Type B pancreatic cell (in vitro differentiated cells): Measurements from ENCODE around the gene DHX15. TPM values are rescaled to one million over a fixed set of nuclear protein-coding genes. Genes with fewer than 3 reads are reported as not detected.

Experiments used
- DNase-seq: peaks from one replicate; pipeline ENCODE4 v3.0.0; 2021; ENCODE audit warnings: mixed read lengths; ENCODE audit not compliant: unreplicated experiment; ENCODE audit errors: extremely low spot score
- H3K27ac Mint-ChIP-seq: 2 replicates; pipeline ENCODE4 v1.8.0; 2021; ENCODE audit warnings: mild to moderate bottlenecking, mixed read lengths
- H3K27me3 Mint-ChIP-seq: 2 replicates; pipeline ENCODE4 v1.8.0; 2021; ENCODE audit warnings: mixed read lengths
- H3K36me3 Mint-ChIP-seq: 2 replicates; pipeline ENCODE4 v1.8.0; 2021; ENCODE audit warnings: mixed read lengths
- H3K4me1 Mint-ChIP-seq: one replicate; pipeline ENCODE4 v1.8.0; 2021; ENCODE audit warnings: mixed read lengths; ENCODE audit not compliant: unreplicated experiment
- H3K4me3 Mint-ChIP-seq: 2 replicates; pipeline ENCODE4 v1.8.0; 2021; ENCODE audit warnings: mild to moderate bottlenecking, mixed read lengths
- H3K9me3 Mint-ChIP-seq: 2 replicates; pipeline ENCODE4 v1.8.0; 2021; ENCODE audit warnings: mixed read lengths
- CTCF ChIP-seq: fragments of 200-600 bp; sonication (generic); conservative IDR thresholded peaks from 2 replicates; pipeline ENCODE4 v1.5.0; 2021; ENCODE audit warnings: antibody characterized with exemption, mild to moderate bottlenecking
- total RNA-seq: library from RNA; stranded (reverse); gene quantifications from 2 replicates; pipeline ENCODE4 v1.2.1, GENCODE V29; 2021; ENCODE audit warnings: low replicate concordance

Gene DHX15
- total RNA-seq, 1 donor from 2014 or later, result 165 TPM

DNA sequence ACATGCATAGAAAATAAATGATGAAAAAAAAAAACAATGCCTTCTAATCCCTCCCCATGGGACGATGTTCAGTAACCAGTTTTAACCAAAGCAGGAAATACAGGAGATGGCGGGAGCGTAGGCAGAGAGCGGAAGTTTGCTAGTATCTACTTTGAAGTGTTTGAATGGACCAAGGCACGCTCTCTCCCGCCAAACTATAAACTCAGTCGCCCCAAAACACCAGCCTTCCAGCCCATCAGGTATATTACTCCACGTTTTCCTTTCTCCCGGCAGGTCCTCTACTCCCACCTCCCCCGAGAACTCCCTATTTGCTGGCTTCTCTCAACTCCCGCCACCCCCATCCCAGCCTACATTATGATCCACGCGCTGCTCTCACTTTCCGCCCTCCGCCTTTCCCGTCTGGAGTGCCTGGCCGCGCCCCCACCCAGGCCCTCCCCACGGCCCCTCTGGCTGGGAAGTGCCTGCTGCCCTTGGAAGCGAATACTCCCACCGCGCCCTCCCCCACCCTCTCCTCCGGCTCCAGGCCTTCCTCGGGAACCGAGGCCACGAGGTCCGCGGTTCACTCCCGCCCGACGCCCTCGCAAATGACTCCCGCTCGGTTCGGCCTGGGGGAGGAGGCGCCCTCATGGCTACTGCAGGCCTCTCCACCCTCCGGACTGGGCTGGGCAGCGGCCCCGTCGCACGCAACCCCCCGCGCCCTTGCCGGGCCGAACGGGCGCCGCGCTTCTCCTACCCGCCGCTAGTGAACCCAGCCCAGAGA is 723 bp downstream of the DHX15 start:
- TF ChIP-seq CTCF, result no peak
- Mint-ChIP-seq H3K27ac (peak overlapping the region; percentile 94), H3K4me1 (peaks cover 27% of the 10 kb centered on the region), H3K4me3 (peak overlapping the region; percentile 95), H3K27me3 (no peaks in the 10 kb centered on the region), H3K36me3 (peaks cover 20% of the 10 kb centered on the region), H3K9me3 (no peaks in the 10 kb centered on the region)
- DNase-seq, result peak; percentile 77

DNA sequence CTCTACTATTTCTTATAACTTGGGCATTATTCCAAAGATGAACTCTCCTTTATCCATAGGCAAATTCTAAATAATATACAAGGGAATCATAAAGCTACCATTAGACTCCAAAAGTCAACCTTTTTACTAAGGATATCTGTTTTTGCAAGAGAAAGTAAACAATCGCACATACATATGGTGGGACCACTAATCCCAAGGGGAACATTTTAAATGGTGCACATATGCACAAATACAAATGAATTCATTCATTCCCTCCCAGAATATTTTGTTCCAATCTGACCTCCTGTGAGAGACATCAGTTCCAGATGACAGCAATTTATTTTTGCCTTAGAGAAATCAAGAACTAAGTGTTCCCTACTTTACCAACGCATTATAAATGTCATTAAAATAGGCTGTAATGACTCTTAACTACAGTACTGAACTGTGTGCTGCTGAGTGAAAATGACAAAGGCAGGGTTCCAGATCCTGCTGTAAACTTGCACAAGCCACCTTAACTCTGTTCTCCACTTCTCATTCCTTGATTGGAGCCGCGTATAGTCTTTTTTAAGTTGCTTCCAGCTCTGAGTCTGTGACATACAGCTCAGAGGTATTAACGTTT is 2.0 kb downstream of the DHX15 start:
- no peak for TF ChIP-seq CTCF
- Mint-ChIP-seq H3K36me3 (peaks cover 32% of the 10 kb centered on the region), H3K4me1 (peaks cover 37% of the 10 kb centered on the region), H3K9me3 (peaks cover 5% of the 10 kb centered on the region), H3K27me3 (no peaks in the 10 kb centered on the region), H3K27ac (peak overlapping the region; percentile 94), H3K4me3 (peak overlapping the region; percentile 95)
- DNase-seq, result no peak

DNA sequence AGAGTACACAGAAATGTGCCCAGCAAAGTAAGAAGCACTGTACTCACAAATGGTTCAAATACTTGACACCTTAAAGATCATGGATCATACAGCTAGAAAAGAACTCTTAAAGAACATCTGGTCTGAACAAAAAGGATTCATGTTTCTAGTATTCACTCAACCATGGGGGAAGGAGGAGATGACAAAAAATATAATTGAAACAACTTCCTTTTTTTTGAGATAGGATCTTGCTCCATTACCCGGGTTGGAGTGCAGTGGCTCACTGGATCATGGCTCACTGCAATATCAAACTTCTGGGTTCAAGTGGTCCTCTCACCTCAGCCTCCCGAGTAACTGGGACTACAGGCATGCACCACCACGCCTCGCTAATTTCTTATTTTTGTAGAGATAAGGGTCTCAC is 6.0 kb downstream of the DHX15 start:
- H3K4me1 Mint-ChIP-seq, result peaks cover 50% of the 10 kb centered on the region
- H3K36me3 Mint-ChIP-seq, result peaks cover 65% of the 10 kb centered on the region
- H3K27me3 Mint-ChIP-seq, result no peaks in the 10 kb centered on the region
- peak overlapping the region; percentile 4 for H3K27ac Mint-ChIP-seq
- no peak for DNase-seq
- H3K4me3 Mint-ChIP-seq, result no peak overlapping the region
- TF ChIP-seq CTCF, result no peak
- H3K9me3 Mint-ChIP-seq, result peaks cover 9% of the 10 kb centered on the region

DNA sequence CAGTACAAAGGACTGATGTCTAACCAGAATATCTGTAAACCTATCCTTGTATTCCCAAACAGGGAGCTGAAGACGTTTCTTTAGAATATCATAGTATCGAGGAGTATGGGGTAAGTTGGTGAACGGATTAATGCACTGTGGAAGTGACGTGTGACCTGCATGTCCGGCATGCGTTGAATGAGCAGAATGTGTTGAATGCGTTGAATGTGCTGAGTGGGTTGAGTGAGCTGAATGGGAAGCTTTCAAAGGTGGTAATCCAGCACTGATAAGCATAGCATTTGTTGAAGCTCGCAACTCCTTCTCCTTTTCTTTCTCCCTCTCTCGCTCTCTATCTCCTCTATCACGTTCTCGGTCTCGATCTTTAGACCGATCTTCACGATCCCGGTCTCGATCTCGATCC is 8.1 kb downstream of the DHX15 start:
- no peaks in the 10 kb centered on the region for H3K27me3 Mint-ChIP-seq
- peaks cover 10% of the 10 kb centered on the region for H3K9me3 Mint-ChIP-seq
- no peak overlapping the region for H3K4me3 Mint-ChIP-seq
- H3K27ac Mint-ChIP-seq, result no peak overlapping the region
- TF ChIP-seq CTCF, result no peak
- no peak for DNase-seq
- H3K36me3 Mint-ChIP-seq, result peaks cover 64% of the 10 kb centered on the region
- H3K4me1 Mint-ChIP-seq, result peaks cover 38% of the 10 kb centered on the region

- Mint-ChIP-seq H3K9me3 (peaks cover 10% of the 10 kb centered on the region), H3K4me3 (no peak overlapping the region), H3K36me3 (peaks cover 80% of the 10 kb centered on the region), H3K27ac (no peak overlapping the region), H3K27me3 (no peaks in the 10 kb centered on the region), H3K4me1 (peaks cover 44% of the 10 kb centered on the region)
- TF ChIP-seq CTCF, result no peak
- DNase-seq, result no peak
These were observed 10.1 kb downstream of the DHX15 start for GRCh38 chr4:24574236-24574635.
